Stimulated activated naive CD8-positive, alpha-beta T cell treated with anti-CD3 and anti-CD28 coated beads, Interleukin-15, Interleukin-2, amounts not matched to agents 100 ng/mL and 50 ng/mL, for 24 hours (primary cell): ENCODE results near the gene SCN1B.

Experiments used
- H3K27ac Mint-ChIP-seq: one replicate; pipeline ENCODE4 v1.8.0; 2021; ENCODE audit warnings: mild to moderate bottlenecking, mixed read lengths
- H3K27me3 Mint-ChIP-seq: one replicate; pipeline ENCODE4 v1.8.0; 2021; ENCODE audit warnings: mixed read lengths
- H3K36me3 Mint-ChIP-seq: one replicate; pipeline ENCODE4 v1.8.0; 2021; ENCODE audit warnings: low read depth, mixed read lengths
- H3K4me1 Mint-ChIP-seq: one replicate; pipeline ENCODE4 v1.8.0; 2021; ENCODE audit warnings: low read depth, mixed read lengths
- H3K4me3 Mint-ChIP-seq: one replicate; pipeline ENCODE4 v1.8.0; 2021; ENCODE audit warnings: mild to moderate bottlenecking, mixed read lengths
- H3K9me3 Mint-ChIP-seq: one replicate; pipeline ENCODE4 v1.8.0; 2021; ENCODE audit warnings: mixed read lengths

The SCN1B gene

DNA sequence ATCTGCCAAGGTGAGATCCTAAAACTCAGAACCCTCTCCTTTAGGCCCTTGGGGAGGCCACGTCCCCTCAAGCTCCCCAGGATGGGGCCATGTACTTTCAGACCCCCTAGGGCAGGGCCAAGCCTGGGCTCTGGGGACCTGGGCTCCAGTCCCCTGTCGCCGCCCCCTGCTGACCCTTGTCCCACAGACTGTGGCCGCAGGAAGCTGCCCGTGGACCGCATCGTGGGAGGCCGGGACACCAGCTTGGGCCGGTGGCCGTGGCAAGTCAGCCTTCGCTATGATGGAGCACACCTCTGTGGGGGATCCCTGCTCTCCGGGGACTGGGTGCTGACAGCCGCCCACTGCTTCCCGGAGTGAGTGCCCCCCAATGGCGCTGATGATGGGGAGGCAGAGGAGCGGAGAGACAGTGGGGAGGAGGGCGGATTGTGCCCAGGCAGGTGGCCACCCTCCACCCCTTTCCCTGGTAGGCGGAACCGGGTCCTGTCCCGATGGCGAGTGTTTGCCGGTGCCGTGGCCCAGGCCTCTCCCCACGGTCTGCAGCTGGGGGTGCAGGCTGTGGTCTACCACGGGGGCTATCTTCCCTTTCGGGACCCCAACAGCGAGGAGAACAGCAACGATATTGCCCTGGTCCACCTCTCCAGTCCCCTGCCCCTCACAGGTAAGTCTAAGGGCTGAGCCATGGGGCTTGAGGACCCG, 30.0 kb downstream of the SCN1B start:
- H3K27me3 Mint-ChIP-seq: no peaks in the 10 kb centered on the region
- H3K4me3 Mint-ChIP-seq: no peak overlapping the region
- H3K9me3 Mint-ChIP-seq: no peaks in the 10 kb centered on the region
- no peaks in the 10 kb centered on the region for H3K36me3 Mint-ChIP-seq
- no peak overlapping the region for H3K27ac Mint-ChIP-seq
- H3K4me1 Mint-ChIP-seq: peaks cover 11% of the 10 kb centered on the region

DNA sequence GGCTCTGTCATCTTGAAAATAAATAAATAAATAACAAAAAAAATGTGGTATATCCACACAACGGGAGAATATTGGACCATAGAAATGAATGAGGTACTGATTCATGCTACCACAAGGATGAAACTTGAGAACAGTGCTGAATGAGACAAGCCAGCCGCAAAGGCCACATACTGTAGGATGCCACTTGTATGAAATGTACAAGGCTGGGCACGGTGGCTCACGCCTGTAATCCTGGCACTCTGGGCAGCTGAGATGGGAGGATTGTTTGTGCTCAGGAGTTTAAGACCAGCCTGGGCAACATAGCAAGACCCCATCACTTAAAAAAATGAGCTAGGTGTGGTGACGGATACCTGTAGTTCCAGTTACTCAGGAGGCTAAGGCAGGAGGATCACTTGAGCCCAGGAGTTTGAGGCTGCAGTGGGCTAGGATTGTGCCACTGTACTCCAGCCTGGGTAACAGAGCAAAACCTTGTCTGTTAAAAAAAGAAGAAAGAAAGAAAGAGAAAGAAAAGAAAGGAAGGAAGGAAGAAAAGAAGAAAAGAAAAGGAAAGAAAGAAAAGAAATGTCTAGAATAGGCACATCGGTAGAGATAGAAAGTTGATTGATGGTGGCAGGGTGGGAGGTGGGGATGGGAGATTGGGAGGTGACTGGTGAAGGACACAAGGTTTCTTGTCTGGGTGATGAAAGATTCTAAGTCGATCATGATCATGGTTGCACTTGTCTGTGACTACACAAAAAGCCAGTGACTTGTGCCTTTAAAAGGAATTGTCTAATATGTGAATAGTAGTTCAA, 31.5 kb downstream of the SCN1B start:
- no peaks in the 10 kb centered on the region for H3K36me3 Mint-ChIP-seq
- no peaks in the 10 kb centered on the region for H3K9me3 Mint-ChIP-seq
- no peaks in the 10 kb centered on the region for H3K27me3 Mint-ChIP-seq
- H3K4me3 Mint-ChIP-seq: no peak overlapping the region
- peaks cover 11% of the 10 kb centered on the region for H3K4me1 Mint-ChIP-seq
- no peak overlapping the region for H3K27ac Mint-ChIP-seq

DNA sequence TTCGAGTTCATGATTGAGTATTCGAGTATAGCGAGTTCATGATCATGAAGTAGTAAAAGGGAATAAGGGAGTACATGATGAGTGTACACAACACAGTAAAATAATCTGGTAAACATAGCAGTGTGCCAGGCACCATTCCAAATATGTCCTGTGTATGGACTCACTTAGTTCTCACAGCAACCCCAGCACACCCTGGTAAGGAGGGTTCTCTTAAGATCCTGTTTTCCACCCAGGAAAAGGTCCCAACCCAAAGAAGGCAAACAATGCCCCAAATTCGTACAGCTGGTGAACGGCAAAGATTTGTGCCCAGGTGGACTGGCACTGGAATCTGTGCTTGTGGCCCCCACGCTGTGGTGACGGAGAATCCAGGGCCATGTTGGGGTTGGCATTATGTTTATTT, 32.7 kb downstream of the SCN1B start:
- Mint-ChIP-seq H3K9me3 (no peaks in the 10 kb centered on the region), H3K27me3 (no peaks in the 10 kb centered on the region), H3K4me1 (peaks cover 17% of the 10 kb centered on the region), H3K36me3 (no peaks in the 10 kb centered on the region), H3K27ac (no peak overlapping the region), H3K4me3 (no peak overlapping the region)

DNA sequence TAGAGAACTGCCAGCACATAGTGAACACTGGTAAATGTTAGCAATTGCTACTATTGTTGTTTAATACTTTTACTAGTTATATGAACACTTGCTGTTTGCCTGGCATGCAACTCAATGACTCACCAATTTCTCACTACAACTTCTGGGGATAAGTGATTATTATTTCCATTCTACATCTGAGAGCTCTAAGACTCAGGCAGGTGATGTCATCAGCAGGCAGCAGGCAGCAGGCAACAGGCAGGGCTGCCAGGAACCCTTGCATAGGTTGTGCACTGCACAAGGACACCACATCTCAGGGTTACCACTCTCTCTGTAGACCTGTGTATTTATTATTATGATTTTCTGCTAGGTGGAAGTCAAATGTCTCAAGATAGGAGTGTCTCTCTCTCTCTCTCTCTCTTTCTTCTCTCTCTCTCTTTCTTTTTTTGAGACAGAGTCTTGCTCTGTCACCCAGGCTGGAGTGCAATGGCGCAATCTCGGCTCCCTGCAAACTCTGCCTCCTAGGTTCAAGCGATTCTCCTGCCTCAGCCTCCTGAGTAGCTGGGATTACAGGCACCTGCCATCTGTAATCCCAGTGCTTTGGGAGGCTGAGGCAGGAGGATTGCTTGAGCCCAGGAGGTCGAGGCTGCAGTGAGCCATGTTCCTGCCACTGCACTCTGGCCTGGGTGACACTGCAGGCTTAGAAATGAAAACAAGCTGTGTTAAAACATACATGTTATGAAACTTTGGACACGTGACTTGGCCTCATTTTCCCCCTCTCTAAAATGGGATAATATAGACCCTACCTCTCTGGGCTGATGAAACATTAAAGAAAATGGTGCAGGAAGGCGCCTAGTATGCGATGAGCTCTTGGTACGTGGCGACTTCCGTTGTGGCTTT, 33.9 kb downstream of the SCN1B start:
- Mint-ChIP-seq H3K27ac (no peak overlapping the region), H3K27me3 (no peaks in the 10 kb centered on the region), H3K4me1 (peaks cover 17% of the 10 kb centered on the region), H3K9me3 (no peaks in the 10 kb centered on the region), H3K4me3 (no peak overlapping the region), H3K36me3 (no peaks in the 10 kb centered on the region)

DNA sequence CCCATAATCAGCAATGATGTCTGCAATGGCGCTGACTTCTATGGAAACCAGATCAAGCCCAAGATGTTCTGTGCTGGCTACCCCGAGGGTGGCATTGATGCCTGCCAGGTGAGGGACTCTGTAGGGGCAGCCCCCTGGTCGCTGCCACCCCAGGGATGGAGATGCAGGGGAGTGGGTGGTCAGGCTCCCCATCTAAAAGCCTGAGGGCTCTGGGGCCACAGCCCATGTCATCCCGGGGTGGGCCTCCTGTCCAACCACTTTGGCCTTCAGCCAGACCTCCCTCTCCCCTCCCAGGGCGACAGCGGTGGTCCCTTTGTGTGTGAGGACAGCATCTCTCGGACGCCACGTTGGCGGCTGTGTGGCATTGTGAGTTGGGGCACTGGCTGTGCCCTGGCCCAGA, 35.3 kb downstream of the SCN1B start:
- no peaks in the 10 kb centered on the region for H3K27me3 Mint-ChIP-seq
- H3K36me3 Mint-ChIP-seq: no peaks in the 10 kb centered on the region
- H3K4me3 Mint-ChIP-seq: no peak overlapping the region
- H3K9me3 Mint-ChIP-seq: no peaks in the 10 kb centered on the region
- no peak overlapping the region for H3K27ac Mint-ChIP-seq
- peaks cover 17% of the 10 kb centered on the region for H3K4me1 Mint-ChIP-seq

DNA sequence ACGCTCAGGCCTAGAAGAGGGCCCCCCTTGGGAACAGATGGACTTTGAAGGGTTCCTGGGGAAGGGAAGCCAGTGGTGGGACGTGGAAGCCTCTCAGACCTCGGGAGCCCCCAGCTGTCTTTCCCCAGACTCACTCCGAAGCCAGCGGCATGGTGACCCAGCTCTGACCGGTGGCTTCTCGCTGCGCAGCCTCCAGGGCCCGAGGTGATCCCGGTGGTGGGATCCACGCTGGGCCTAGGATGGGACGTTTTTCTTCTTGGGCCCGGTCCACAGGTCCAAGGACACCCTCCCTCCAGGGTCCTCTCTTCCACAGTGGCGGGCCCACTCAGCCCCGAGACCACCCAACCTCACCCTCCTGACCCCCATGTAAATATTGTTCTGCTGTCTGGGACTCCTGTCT, 35.9 kb downstream of the SCN1B start:
- Mint-ChIP-seq H3K27me3 (no peaks in the 10 kb centered on the region), H3K4me1 (peaks cover 17% of the 10 kb centered on the region), H3K27ac (no peak overlapping the region), H3K9me3 (no peaks in the 10 kb centered on the region), H3K36me3 (no peaks in the 10 kb centered on the region), H3K4me3 (no peak overlapping the region)

DNA sequence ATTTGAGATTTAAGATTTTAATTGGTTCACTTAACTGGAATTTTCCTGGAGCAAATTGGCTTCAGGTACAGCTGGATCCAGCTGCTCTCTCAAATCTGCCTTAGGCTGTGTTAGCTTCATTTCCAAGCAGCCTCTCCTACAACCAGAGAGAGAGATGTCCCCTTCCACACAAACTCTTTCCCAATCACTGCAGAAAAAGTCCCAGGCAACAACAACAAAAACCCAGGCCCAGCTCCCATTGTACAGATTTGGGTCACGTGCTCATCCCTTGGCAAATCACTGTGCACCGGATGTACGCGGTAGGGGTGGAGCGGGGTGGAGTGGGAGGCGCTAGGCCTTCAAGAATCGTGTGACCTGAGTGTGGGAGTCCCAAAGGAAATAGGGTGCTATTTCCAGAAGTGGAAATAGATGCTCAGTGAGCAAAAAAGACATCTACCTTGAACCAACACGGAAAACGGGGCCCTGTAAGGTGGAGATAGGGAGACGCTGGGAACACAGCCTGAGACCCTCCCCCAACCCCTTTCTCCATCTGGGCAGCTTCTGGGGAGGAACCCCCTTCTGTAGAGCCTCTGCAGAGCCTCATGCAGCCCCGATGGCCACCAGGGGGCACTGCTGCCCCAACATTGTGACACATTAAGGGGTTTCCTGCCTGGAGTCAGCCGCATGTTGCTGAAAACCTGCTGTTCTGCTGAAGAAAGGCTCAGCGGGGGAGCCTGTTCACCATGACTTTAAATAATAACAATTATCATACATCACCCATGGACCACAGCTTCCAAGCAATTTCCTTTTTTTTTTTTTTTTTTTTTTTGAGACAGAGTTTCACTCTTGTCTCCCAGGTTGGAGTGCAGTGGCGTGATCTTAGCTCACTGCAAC, 36.7 kb downstream of the SCN1B start:
- Mint-ChIP-seq H3K27me3 (no peaks in the 10 kb centered on the region), H3K4me3 (peak overlapping the region; percentile 24), H3K36me3 (no peaks in the 10 kb centered on the region), H3K27ac (peak overlapping the region; percentile 51), H3K4me1 (peaks cover 17% of the 10 kb centered on the region), H3K9me3 (no peaks in the 10 kb centered on the region)

DNA sequence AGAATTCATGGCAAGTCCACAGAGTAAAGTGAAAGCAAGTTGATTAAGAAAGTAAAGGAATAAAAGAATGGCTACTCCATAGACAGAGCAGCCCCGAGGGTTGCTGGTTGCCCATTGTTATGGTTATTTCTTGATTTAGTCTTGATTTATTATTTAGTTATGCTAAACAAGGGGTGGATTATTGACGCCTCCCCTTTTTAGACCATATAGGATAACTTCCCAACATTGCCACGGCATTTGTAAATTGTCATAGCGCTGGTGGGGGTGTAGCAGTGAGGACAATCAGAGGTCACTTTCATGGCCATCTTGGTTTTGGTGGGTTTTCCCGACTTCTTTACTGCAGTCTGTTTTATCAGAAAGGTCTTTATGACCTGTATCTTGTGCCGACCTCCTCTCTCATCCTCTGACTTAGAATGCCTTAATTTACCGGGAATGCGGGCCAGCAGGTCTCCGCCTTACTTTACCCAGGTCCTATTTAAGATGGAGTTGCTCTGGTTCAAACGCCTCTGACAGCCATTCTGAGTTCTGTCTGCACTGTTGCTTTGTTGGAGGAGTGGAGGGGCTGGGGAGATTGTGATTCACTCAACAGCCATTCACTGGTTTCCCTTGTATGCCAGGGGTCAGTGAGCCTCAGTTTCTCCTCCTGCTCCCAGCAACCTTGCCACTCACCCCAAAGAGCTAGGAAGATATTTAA, 38.8 kb downstream of the SCN1B start:
- H3K9me3 Mint-ChIP-seq: no peaks in the 10 kb centered on the region

DNA sequence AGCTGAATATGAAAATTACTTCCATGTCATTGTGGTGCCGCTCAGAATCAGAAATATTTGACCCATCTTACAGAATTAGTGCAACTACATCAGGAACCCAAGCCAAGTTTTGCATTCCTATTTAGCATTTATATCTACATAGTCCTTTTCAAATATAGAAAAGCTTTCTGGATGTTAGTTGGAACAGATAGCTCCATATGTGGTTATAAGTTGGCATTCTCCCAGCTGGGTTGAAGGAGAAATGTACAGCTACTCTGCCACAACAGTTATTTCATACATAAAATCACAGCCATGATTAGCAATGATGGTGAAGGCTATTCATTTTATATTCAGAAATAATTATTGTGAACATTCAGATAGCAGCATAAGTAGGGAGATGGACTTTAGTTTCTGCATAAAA, 39.4 kb downstream of the SCN1B start:
- no peaks in the 10 kb centered on the region for H3K27me3 Mint-ChIP-seq
- H3K9me3 Mint-ChIP-seq: no peaks in the 10 kb centered on the region
- peaks cover 5% of the 10 kb centered on the region for H3K4me1 Mint-ChIP-seq
- H3K36me3 Mint-ChIP-seq: no peaks in the 10 kb centered on the region
- no peak overlapping the region for H3K27ac Mint-ChIP-seq
- H3K4me3 Mint-ChIP-seq: no peak overlapping the region

More for the DNA sequence above, 38.8 kb downstream of the SCN1B start:
- Mint-ChIP-seq H3K27me3 (no peaks in the 10 kb centered on the region), H3K4me3 (no peak overlapping the region), H3K27ac (no peak overlapping the region), H3K36me3 (no peaks in the 10 kb centered on the region), H3K4me1 (peaks cover 8% of the 10 kb centered on the region)

DNA sequence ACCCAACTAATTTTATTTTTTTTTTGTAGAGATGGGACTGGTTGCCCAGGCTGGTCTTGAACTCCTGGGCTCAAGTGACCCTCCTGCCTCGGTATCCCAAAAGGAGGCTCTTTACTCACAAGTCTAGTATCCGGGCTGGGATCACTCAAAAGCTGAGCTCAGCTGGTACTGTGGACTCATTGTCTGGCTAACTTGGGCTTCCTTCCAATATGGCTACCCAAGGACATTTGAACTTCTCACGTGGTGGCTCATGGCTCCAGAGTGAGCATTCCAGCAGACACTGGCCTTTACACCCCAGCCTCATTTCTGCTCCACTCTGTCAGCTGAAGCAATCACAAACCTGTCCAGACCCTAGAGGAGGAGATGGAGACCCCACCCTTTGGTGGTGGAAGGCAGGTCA, 40.2 kb downstream of the SCN1B start:
- no peaks in the 10 kb centered on the region for H3K9me3 Mint-ChIP-seq
- H3K27me3 Mint-ChIP-seq: no peaks in the 10 kb centered on the region
- H3K27ac Mint-ChIP-seq: no peak overlapping the region
- peaks cover 5% of the 10 kb centered on the region for H3K4me1 Mint-ChIP-seq
- no peak overlapping the region for H3K4me3 Mint-ChIP-seq
- H3K36me3 Mint-ChIP-seq: no peaks in the 10 kb centered on the region

DNA sequence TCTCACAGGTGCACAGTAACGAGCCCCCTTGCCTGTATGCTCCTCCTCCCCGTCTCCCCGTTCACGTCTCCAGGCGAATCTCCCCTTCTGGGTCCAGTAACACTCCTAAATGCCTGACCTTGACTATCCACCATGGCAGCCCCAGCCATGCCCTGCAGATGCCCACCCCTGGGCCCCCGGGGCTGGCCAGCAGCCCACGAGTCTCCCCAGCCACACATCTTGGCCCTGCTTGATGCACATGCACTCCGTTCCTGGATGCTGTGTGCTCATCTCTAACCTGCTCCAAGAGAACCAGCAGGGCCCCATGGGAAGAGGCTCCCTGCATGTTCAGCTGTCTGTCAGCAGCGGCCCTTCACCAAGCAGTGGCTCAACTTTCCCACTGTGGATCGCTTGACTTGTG, 43.2 kb downstream of the SCN1B start:
- no peaks in the 10 kb centered on the region for H3K36me3 Mint-ChIP-seq
- no peaks in the 10 kb centered on the region for H3K9me3 Mint-ChIP-seq
- no peak overlapping the region for H3K4me3 Mint-ChIP-seq
- H3K27me3 Mint-ChIP-seq: peaks cover 4% of the 10 kb centered on the region
- no peaks in the 10 kb centered on the region for H3K4me1 Mint-ChIP-seq
- no peak overlapping the region for H3K27ac Mint-ChIP-seq

DNA sequence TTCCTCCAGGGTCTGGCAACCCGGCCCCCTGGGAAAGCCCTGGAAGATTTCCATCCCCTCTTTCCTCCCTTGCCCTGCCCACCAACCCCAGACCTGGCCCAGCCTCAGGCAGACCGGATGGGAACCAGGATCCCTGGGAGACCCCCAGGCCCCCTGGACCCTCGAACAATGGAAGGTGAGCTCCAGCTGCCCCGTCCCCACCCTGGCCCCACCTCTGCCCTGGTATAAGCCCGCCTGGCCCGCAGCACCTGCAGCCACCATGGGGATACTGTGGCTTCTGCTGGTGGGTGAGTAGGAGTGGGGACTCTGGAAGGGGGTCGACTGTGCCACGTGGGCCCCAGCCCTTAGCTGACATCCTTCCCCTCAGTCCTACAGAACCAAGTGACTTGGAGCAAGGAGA, 43.7 kb downstream of the SCN1B start:
- Mint-ChIP-seq H3K27me3 (peaks cover 4% of the 10 kb centered on the region), H3K4me1 (no peaks in the 10 kb centered on the region), H3K9me3 (no peaks in the 10 kb centered on the region), H3K36me3 (no peaks in the 10 kb centered on the region), H3K27ac (no peak overlapping the region), H3K4me3 (no peak overlapping the region)

DNA sequence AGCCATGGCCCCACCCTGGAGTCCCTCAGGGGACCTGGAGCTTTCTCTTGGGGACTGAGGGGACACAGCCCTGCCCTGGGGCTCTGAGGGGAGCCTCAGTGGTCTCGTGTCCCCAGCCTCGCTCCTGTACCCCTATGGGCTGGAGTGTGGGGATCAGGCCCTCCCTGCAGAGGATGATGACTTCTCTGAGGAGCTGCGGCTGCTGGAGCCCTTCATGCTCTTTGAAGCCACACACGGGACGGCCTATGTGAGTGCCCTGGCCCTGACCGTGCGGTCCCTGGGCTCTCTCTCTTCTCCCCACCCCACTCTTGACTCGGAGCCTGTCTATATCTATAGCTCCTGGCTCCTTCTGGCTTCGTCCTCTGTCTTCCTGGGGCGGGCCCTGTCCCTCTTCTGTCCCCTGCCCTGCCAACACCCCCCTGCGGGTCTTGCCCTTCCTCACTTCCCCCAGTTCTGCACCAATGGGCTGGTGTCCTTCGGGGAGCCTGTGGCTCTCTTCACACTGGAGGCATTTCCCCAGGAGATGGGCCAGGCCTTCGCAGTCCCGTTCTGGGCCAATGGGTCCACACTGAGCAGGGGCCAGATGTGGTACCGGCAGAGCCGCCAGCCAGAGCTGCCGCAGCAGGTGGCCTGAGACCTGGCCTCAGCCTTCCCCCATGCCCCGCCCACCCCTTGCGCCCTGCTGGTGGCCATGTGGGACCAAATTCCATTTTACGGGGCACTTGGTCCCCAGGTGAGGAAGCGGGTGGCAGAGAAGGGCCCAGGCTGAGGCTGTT, 44.3 kb downstream of the SCN1B start:
- H3K4me1 Mint-ChIP-seq: no peaks in the 10 kb centered on the region
- H3K9me3 Mint-ChIP-seq: no peaks in the 10 kb centered on the region
- no peak overlapping the region for H3K27ac Mint-ChIP-seq

More for the DNA sequence above, 44.3 kb downstream of the SCN1B start:
- no peaks in the 10 kb centered on the region for H3K36me3 Mint-ChIP-seq
- peaks cover 4% of the 10 kb centered on the region for H3K27me3 Mint-ChIP-seq
- H3K4me3 Mint-ChIP-seq: no peak overlapping the region
